Keratinocyte (primary cell): ENCODE data around the gene DNAH8.

ENCODE experiments used
- EZH2 ChIP-seq: IDR thresholded peaks from one replicate; pipeline ENCODE4 v1.6.1; 2012; ENCODE audit warnings: inconsistent platforms, mild to moderate bottlenecking, low read length, moderate library complexity
- TF ChIP-seq, protein P1 (sequence below), 3 experiments: IDR thresholded peaks in 1 of 3; conservative IDR thresholded peaks in 1 of 3; optimal IDR thresholded peaks in 1 of 3; 2 replicates in 2 of 3; 3 replicates in 1 of 3; pipeline versions ENCODE3 to v1.5.1; 2011; ENCODE audit warnings: low read length in 3 of 3, mild to moderate bottlenecking in 3 of 3, moderate library complexity in 2 of 3, control low read depth in 1 of 3, inconsistent platforms in 1 of 3; ENCODE audit not compliant: insufficient read depth in 2 of 3; ENCODE audit errors: extremely low read depth in 1 of 3

DNA sequence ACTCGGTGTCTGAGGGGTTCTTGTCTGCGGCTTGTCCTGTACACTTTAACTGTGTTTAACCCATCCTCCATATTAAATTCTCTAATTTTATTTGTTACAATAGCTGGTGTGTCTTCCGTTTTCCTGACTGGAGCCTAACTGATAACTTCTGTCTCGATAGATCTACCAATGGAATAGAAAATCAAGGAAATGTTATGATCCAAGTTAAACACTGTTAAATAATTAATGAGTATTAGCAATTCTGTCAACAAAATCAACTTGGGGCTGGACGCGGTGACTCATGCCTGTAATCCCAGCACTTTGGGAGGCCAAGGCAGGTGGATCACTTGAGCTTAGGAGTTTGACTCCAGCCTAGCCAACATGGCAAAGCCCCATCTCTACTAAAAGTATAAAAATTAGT, 81.7 kb downstream of the DNAH8 start:
- TF ChIP-seq, protein P1, sequence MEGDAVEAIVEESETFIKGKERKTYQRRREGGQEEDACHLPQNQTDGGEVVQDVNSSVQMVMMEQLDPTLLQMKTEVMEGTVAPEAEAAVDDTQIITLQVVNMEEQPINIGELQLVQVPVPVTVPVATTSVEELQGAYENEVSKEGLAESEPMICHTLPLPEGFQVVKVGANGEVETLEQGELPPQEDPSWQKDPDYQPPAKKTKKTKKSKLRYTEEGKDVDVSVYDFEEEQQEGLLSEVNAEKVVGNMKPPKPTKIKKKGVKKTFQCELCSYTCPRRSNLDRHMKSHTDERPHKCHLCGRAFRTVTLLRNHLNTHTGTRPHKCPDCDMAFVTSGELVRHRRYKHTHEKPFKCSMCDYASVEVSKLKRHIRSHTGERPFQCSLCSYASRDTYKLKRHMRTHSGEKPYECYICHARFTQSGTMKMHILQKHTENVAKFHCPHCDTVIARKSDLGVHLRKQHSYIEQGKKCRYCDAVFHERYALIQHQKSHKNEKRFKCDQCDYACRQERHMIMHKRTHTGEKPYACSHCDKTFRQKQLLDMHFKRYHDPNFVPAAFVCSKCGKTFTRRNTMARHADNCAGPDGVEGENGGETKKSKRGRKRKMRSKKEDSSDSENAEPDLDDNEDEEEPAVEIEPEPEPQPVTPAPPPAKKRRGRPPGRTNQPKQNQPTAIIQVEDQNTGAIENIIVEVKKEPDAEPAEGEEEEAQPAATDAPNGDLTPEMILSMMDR (optimal IDR thresholded peaks at IDR 0.05 in 1 of 3, IDR thresholded peaks at IDR 0.05 in 1 of 3, conservative IDR thresholded peaks at IDR 0.05 in 1 of 3; ENCODE audit: extremely low read depth in 1 of 3, insufficient read depth in 2 of 3, low read length in 3 of 3), result no peak
- no peak for TF ChIP-seq EZH2
